NCI-H2227 treated with DMSO at 0.1 percent for 48 hours (cell line): ENCODE data around the gene PRR27.
"Not testable (repeated sequence)": the region's sequence is repeated elsewhere in the genome, so short reads cannot be mapped to it uniquely, and the experiment has no call there.

Experiments
- DNase-seq: peaks from one replicate; lab custom pipeline; 2025; lab: John Stamatoyannopoulos, UW

PRR27 gene

GRCh38 chr4:70197842-70198241 lies 43.8 kb downstream of the PRR27 start:
- no peak for DNase-seq

GRCh38 chr4:70203601-70204000 lies 49.6 kb downstream of the PRR27 start:
- DNase-seq, result no peak

- not testable (repeated sequence) for DNase-seq
Measured at GRCh38 chr4:70212752-70213151, 58.7 kb downstream of the PRR27 start.
